Breast epithelium (tissue), 3 donors: ENCODE data around the gene SIDT1.
A peak's percentile ranks its signal among the peaks of the same experiment; 100 is the strongest.

Experiments
- POLR2A ChIP-seq: fragments of 450-650 bp; IDR thresholded peaks from one replicate; pipeline ENCODE4 v1.6.1; 2016; ENCODE audit warnings: antibody characterized with exemption, mild to moderate bottlenecking, moderate library complexity
- POLR2AphosphoS5 ChIP-seq, 3 donors: sonication (generic); formaldehyde crosslinking; IDR thresholded peaks; one replicate each; pipeline ENCODE4 v1.6.1; 2017; ENCODE audit warnings: antibody characterized with exemption in 3 of 3
- TF ChIP-seq, protein P1 (sequence below), 3 donors: fragments of 450-650 bp; IDR thresholded peaks; one replicate each; pipeline ENCODE4 v1.5.1; 2016 to 2017; ENCODE audit warnings: antibody characterized with exemption in 3 of 3, mild to moderate bottlenecking in 3 of 3, moderate library complexity in 3 of 3

DNA sequence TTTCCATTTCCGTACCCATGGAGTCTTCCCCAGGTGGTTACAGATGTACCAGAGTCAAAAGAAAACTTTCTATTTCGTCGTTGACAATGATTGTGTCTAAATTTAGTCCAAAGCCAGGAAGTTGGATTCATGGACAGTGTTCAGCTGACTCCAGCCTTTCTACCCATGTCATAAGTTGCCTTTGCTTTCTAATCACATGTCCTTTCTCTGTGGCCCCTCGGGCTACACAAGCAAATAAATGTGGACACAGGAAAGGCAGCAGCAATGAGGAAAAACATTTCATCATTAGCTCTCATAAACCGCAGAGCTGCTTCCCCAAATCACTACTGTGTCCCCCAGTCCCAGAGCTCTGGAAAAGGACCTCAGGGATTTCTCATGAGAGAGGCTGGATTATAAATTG is 82.0 kb downstream of the SIDT1 start:
- TF ChIP-seq, protein P1, sequence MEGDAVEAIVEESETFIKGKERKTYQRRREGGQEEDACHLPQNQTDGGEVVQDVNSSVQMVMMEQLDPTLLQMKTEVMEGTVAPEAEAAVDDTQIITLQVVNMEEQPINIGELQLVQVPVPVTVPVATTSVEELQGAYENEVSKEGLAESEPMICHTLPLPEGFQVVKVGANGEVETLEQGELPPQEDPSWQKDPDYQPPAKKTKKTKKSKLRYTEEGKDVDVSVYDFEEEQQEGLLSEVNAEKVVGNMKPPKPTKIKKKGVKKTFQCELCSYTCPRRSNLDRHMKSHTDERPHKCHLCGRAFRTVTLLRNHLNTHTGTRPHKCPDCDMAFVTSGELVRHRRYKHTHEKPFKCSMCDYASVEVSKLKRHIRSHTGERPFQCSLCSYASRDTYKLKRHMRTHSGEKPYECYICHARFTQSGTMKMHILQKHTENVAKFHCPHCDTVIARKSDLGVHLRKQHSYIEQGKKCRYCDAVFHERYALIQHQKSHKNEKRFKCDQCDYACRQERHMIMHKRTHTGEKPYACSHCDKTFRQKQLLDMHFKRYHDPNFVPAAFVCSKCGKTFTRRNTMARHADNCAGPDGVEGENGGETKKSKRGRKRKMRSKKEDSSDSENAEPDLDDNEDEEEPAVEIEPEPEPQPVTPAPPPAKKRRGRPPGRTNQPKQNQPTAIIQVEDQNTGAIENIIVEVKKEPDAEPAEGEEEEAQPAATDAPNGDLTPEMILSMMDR (IDR thresholded peaks at IDR 0.05), result no peak
- TF ChIP-seq POLR2AphosphoS5 (IDR thresholded peaks at IDR 0.05), result peak in 1 of 3 donors; percentile 29
- TF ChIP-seq POLR2A, result no peak
